Measurements from ENCODE around the gene GPAM. TPM values are rescaled to one million over a fixed set of nuclear protein-coding genes. Genes with fewer than 3 reads are reported as not detected.

Gene GPAM
- total RNA-seq, 4 donors from 2014 or later = 6.9 to 15.1 (median 10.9) TPM

- H3K4me1 ChIP-seq = no peaks in the 10 kb centered on the region
- WGBS, 2 donors (ENCODE audit: low coverage in 1 of 2) = 54 to 92% methylated on average over 2 to 3 of the region's 5 CpGs
- no peak overlapping the region for H3K27ac ChIP-seq
- H3K4me3 ChIP-seq = no peak overlapping the region
- no peaks in the 10 kb centered on the region for H3K9me3 ChIP-seq
- ATAC-seq = no peak
- no peak for TF ChIP-seq CTCF (IDR thresholded peaks at IDR 0.05)
- no peak for TF ChIP-seq POLR2A (IDR thresholded peaks at IDR 0.05)
- TF ChIP-seq EP300 (IDR thresholded peaks at IDR 0.05) = no peak
- no peak for TF ChIP-seq POLR2AphosphoS5 (IDR thresholded peaks at IDR 0.05)
- no peaks in the 10 kb centered on the region for H3K27me3 ChIP-seq
- H3K36me3 ChIP-seq = no peaks in the 10 kb centered on the region
Measured at GRCh38 chr10:112141292-112141691, 42.3 kb downstream of the GPAM start.

GRCh38 chr10:112140110-112140970 lies 43.2 kb downstream of the GPAM start:
- no peaks in the 10 kb centered on the region for H3K27me3 ChIP-seq
- WGBS, 2 donors (ENCODE audit: low coverage in 1 of 2) = 31 to 69% methylated on average over 2 to 6 of the region's 11 CpGs
- H3K36me3 ChIP-seq = no peaks in the 10 kb centered on the region
- H3K27ac ChIP-seq = no peak overlapping the region
- no peak overlapping the region for H3K4me3 ChIP-seq
- TF ChIP-seq POLR2A (IDR thresholded peaks at IDR 0.05) (no peak), CTCF (IDR thresholded peaks at IDR 0.05) (peak; percentile 51 to 81 (median 65))
- peak; percentile 47 for ATAC-seq
- no peaks in the 10 kb centered on the region for H3K4me1 ChIP-seq
- no peaks in the 10 kb centered on the region for H3K9me3 ChIP-seq

GRCh38 chr10:112139176-112139575 lies 44.4 kb downstream of the GPAM start:
- Histone ChIP-seq H3K27ac (no peak overlapping the region), H3K36me3 (no peaks in the 10 kb centered on the region), H3K27me3 (no peaks in the 10 kb centered on the region), H3K4me3 (no peak overlapping the region), H3K4me1 (no peaks in the 10 kb centered on the region), H3K9me3 (no peaks in the 10 kb centered on the region)
- TF ChIP-seq POLR2A (IDR thresholded peaks at IDR 0.05) = no peak
- ATAC-seq = no peak
- 87 to 95% methylated on average over 4 to 6 of the region's 7 CpGs for WGBS, 2 donors (ENCODE audit: low coverage in 1 of 2)

GRCh38 chr10:112137154-112137987 lies 46.2 kb downstream of the GPAM start:
- Histone ChIP-seq H3K27ac (no peak overlapping the region), H3K27me3 (no peaks in the 10 kb centered on the region), H3K36me3 (no peaks in the 10 kb centered on the region), H3K4me1 (no peaks in the 10 kb centered on the region), H3K9me3 (no peaks in the 10 kb centered on the region), H3K4me3 (no peak overlapping the region)
- 57 to 59% methylated on average over 3 to 9 of the region's 13 CpGs for WGBS, 2 donors (ENCODE audit: low coverage in 1 of 2)
- TF ChIP-seq POLR2A (IDR thresholded peaks at IDR 0.05) (no peak), CTCF (IDR thresholded peaks at IDR 0.05) (peak; percentile 64 to 90 (median 74))
- peak; percentile 46 for ATAC-seq

- Histone ChIP-seq H3K9me3 (no peaks in the 10 kb centered on the region), H3K27ac (no peak overlapping the region), H3K4me1 (no peaks in the 10 kb centered on the region), H3K27me3 (no peaks in the 10 kb centered on the region), H3K36me3 (no peaks in the 10 kb centered on the region), H3K4me3 (no peak overlapping the region)
- TF ChIP-seq POLR2A (IDR thresholded peaks at IDR 0.05) (no peak), CTCF (IDR thresholded peaks at IDR 0.05) (no peak), EP300 (IDR thresholded peaks at IDR 0.05) (no peak), POLR2AphosphoS5 (IDR thresholded peaks at IDR 0.05) (no peak)
- 67% methylated on average over 1 of the region's 5 CpGs; no CpG with 5 or more reads in 1 of the 2 donors for WGBS, 2 donors (ENCODE audit: low coverage in 1 of 2)
- no peak for ATAC-seq
Measured at GRCh38 chr10:112136486-112137153, 46.9 kb downstream of the GPAM start.

All from gastroesophageal sphincter (tissue), 4 donors.